Liver (tissue), 9 donors: Measurements from ENCODE around the gene KCNJ12. TPM values are rescaled to one million over a fixed set of nuclear protein-coding genes. Genes with fewer than 3 reads are reported as not detected.
"Not testable (repeated sequence)": the region's sequence is repeated elsewhere in the genome, so short reads cannot be mapped to it uniquely, and the experiment has no call there.

ENCODE experiments used
- DNase-seq: peaks from one replicate; pipeline ENCODE4 v3.0.0-alpha.2; 2017; ENCODE audit warnings: low spot score
- H3K27ac ChIP-seq, 2 donors: one replicate each; pipeline ENCODE4 v1.7.0; 2013; ENCODE audit warnings: inconsistent platforms in 2 of 2, low read length in 2 of 2, control low read depth in 1 of 2, low read depth in 1 of 2, mild to moderate bottlenecking in 1 of 2
- H3K27me3 ChIP-seq, 4 donors: one replicate each; pipeline versions ENCODE4 v1.6.1 to v1.7.0; 2013; ENCODE audit warnings: low read length in 3 of 4, inconsistent platforms in 1 of 4, mild to moderate bottlenecking in 1 of 4, moderate library complexity in 1 of 4; ENCODE audit not compliant: control insufficient read depth in 4 of 4, insufficient read depth in 4 of 4
- H3K36me3 ChIP-seq, 4 donors: one replicate each; pipeline versions ENCODE4 v1.6.1 to v1.7.0; 2013; ENCODE audit warnings: low read length in 3 of 4, mild to moderate bottlenecking in 3 of 4, low read depth in 1 of 4, moderate library complexity in 1 of 4; ENCODE audit not compliant: control insufficient read depth in 4 of 4, insufficient read depth in 3 of 4
- H3K4me1 ChIP-seq, 4 donors: one replicate each; pipeline versions ENCODE4 v1.6.1 to v1.7.0; 2013; ENCODE audit warnings: low read length in 3 of 4, mild to moderate bottlenecking in 3 of 4, moderate library complexity in 1 of 4; ENCODE audit not compliant: control insufficient read depth in 4 of 4, insufficient read depth in 4 of 4
- H3K4me3 ChIP-seq, 3 donors: one replicate each; pipeline versions ENCODE4 v1.6.1 to v1.7.0; 2013; ENCODE audit warnings: low read length in 3 of 3, control low read depth in 1 of 3, low read depth in 1 of 3, mild to moderate bottlenecking in 1 of 3
- H3K9ac ChIP-seq, 2 donors: one replicate each; pipeline ENCODE4 v1.7.0; 2013; ENCODE audit warnings: low read length in 2 of 2, mild to moderate bottlenecking in 2 of 2, moderate library complexity in 2 of 2, control low read depth in 1 of 2, low read depth in 1 of 2
- H3K9me3 ChIP-seq, 4 donors: one replicate each; pipeline versions ENCODE4 v1.6.1 to v1.7.0; 2013; ENCODE audit warnings: low read length in 3 of 4; ENCODE audit not compliant: control insufficient read depth in 4 of 4
- ATF3 ChIP-seq: IDR thresholded peaks from 2 replicates; pipeline ENCODE4 v1.6.1; 2016; ENCODE audit warnings: antibody characterized with exemption
- HNF4A ChIP-seq, 2 donors: conservative IDR thresholded peaks; 2 replicates each; pipeline ENCODE4 v1.6.1; 2016; ENCODE audit warnings: antibody characterized with exemption in 2 of 2, mild to moderate bottlenecking in 2 of 2
- JUND ChIP-seq, 2 donors: IDR thresholded peaks; 2 replicates each; pipeline ENCODE4 v1.6.1; 2016; ENCODE audit warnings: antibody characterized with exemption in 2 of 2
- MAX ChIP-seq: IDR thresholded peaks from 2 replicates; pipeline ENCODE4 v1.6.1; 2016; ENCODE audit warnings: antibody characterized with exemption
- TAF1 ChIP-seq: conservative IDR thresholded peaks from 2 replicates; pipeline ENCODE4 v1.6.1; 2016; ENCODE audit warnings: antibody characterized with exemption, mild to moderate bottlenecking
- ZBTB33 ChIP-seq: IDR thresholded peaks from 2 replicates; pipeline ENCODE4 v1.6.1; 2016; ENCODE audit warnings: antibody characterized with exemption
- WGBS: extraction: QIAGEN DNeasy Blood & Tissue Kit; methylation state at CpG from one replicate; pipeline ENCODE4 v1.1.7; 2013; 5-methylcytosine and 5-hydroxymethylcytosine counted together
- polyA plus RNA-seq, 2 donors: library from polyadenylated mRNA; stranded (reverse) in 1 of 2; unstranded in 1 of 2; fragments of 200-250 nt in 1 of 2; fragments of >200 nt in 1 of 2; fragmentation: Nextera tagmentation in 1 of 2; extraction: Ambion mirVana in 1 of 2; gene quantifications; one replicate each; pipeline versions ENCODE4 v1.2.1 to v1.2.3, GENCODE V29; 2013 to 2015
- total RNA-seq, 2 donors: library from RNA; depleted of rRNA; stranded (reverse); fragments of >200 nt; gene quantifications; one replicate each; pipeline ENCODE4 v1.2.3, GENCODE V29; 2014
- donor health status: healthy.
- donor health status: healthy.
- donor health status: healthy.
- donor health status: healthy.
- donor health status: healthy.

Gene KCNJ12
- total and polyA plus RNA-seq, 4 donors: 0.25 to 0.67 (median 0.38) TPM

- H3K9ac ChIP-seq, DNase-seq, H3K27me3 ChIP-seq, H3K36me3 ChIP-seq, H3K4me3 ChIP-seq, H3K27ac ChIP-seq, H3K9me3 ChIP-seq, H3K4me1 ChIP-seq: not testable (repeated sequence)
- 80% methylated on average over 8 of the region's 11 CpGs for WGBS
These were observed 37.6 kb downstream of the KCNJ12 start for GRCh38 chr17:21413570-21414279.

GRCh38 chr17:21414616-21415015 is 38.5 kb downstream of the KCNJ12 start:
- H3K9me3 ChIP-seq, DNase-seq, H3K9ac ChIP-seq, H3K4me3 ChIP-seq, H3K4me1 ChIP-seq, H3K27ac ChIP-seq, H3K36me3 ChIP-seq, H3K27me3 ChIP-seq: not testable (repeated sequence)
- WGBS: 67% methylated on average over 7 of the region's 7 CpGs

GRCh38 chr17:21415166-21415990 is 39.2 kb downstream of the KCNJ12 start:
- not testable (repeated sequence) for H3K4me3 ChIP-seq, H3K36me3 ChIP-seq, H3K4me1 ChIP-seq, H3K27me3 ChIP-seq, DNase-seq, H3K9me3 ChIP-seq, H3K9ac ChIP-seq, H3K27ac ChIP-seq
- 87% methylated on average over 58 of the region's 58 CpGs for WGBS

- not testable (repeated sequence) for H3K4me1 ChIP-seq, H3K27me3 ChIP-seq, DNase-seq, H3K9me3 ChIP-seq, H3K27ac ChIP-seq, H3K36me3 ChIP-seq, H3K9ac ChIP-seq, H3K4me3 ChIP-seq
- WGBS: 78% methylated on average over 30 of the region's 30 CpGs
These were observed 40.4 kb downstream of the KCNJ12 start for GRCh38 chr17:21416471-21416981.

- H3K4me3 ChIP-seq, H3K9ac ChIP-seq, H3K9me3 ChIP-seq, DNase-seq, H3K27me3 ChIP-seq, H3K27ac ChIP-seq, H3K4me1 ChIP-seq, H3K36me3 ChIP-seq: not testable (repeated sequence)
- 78% methylated on average over 10 of the region's 10 CpGs for WGBS
These were observed 41.2 kb downstream of the KCNJ12 start for GRCh38 chr17:21417349-21417748.

GRCh38 chr17:21417921-21418320 is 41.8 kb downstream of the KCNJ12 start:
- Histone ChIP-seq H3K36me3 (no peaks in the 10 kb centered on the region), H3K4me1 (no peaks in the 10 kb centered on the region), H3K9me3 (no peaks in the 10 kb centered on the region), H3K27ac (no peak overlapping the region), H3K4me3 (no peak overlapping the region), H3K9ac (no peak overlapping the region), H3K27me3 (no peaks in the 10 kb centered on the region)
- TF ChIP-seq ATF3: no peak
- no peak for TF ChIP-seq MAX
- no peak for TF ChIP-seq HNF4A (conservative IDR thresholded peaks at IDR 0.05)
- no peak for TF ChIP-seq TAF1
- no peak for TF ChIP-seq ZBTB33
- TF ChIP-seq JUND (IDR thresholded peaks at IDR 0.05): no peak
- WGBS: 87% methylated on average over 9 of the region's 9 CpGs
- no peak for DNase-seq
